CD4-positive, alpha-beta T cell treated with Interleukin-4 for 1 hour (primary cell): ENCODE measurements around the gene CELSR2.

ENCODE experiments used
- DNase-seq, 2 donors: peaks; one replicate each; pipeline ENCODE4 v3.0.0-alpha.2; 2020 to 2022

The CELSR2 gene

DNA sequence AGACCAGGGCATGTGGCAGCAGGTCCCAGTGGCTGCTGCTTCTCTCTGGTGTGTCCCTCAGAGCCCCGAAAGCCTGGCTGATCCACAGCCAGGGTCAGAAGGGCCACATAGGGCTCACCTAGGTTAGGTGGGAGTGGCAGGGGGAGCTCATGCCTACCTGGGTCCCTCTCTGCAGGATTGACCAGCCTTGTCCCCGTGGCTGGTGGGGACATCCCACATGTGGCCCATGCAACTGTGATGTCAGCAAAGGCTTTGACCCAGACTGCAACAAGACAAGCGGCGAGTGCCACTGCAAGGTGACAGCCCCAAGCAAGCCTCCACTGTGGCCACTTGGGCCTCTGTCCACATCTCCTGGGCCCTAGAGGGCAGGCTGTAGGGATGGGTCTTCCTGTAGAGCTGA, 15.7 kb downstream of the CELSR2 start:
- no peak for DNase-seq

- no peak for DNase-seq
Observed at GRCh38 chr1:109265741-109266330, 16.5 kb downstream of the CELSR2 start.

GRCh38 chr1:109266965-109267364, 17.6 kb downstream of the CELSR2 start:
- DNase-seq, result no peak

GRCh38 chr1:109267743-109268300, 18.5 kb downstream of the CELSR2 start:
- no peak for DNase-seq

DNA sequence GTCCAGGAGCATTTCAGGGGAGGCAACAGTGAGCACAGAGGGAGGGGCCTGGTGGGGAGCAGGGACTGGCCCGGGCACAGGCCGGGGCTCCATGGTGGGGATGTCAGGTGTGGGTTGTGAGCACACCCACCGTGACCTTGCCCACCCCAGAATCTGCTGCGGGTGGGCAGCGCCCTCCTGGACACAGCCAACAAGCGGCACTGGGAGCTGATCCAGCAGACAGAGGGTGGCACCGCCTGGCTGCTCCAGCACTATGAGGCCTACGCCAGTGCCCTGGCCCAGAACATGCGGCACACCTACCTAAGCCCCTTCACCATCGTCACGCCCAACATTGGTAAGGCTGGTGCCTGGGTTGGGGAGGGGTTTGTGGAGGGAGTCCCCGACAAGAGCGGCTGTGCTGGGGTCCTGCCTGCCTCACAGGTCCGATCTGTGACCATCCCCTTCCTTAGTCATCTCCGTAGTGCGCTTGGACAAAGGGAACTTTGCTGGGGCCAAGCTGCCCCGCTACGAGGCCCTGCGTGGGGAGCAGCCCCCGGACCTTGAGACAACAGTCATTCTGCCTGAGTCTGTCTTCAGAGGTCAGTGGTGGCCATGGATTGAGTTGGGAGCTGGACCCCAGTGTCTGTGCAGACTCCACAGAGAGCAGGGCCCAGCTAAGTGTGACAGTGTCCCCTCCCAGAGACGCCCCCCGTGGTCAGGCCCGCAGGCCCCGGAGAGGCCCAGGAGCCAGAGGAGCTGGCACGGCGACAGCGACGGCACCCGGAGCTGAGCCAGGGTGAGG, 19.3 kb downstream of the CELSR2 start:
- DNase-seq, result no peak

- DNase-seq, result no peak
Observed at GRCh38 chr1:109269212-109269980, 20.1 kb downstream of the CELSR2 start.

- DNase-seq, result no peak
Observed at GRCh38 chr1:109269981-109270622, 20.8 kb downstream of the CELSR2 start.

GRCh38 chr1:109270623-109271317, 21.4 kb downstream of the CELSR2 start:
- no peak for DNase-seq

DNA sequence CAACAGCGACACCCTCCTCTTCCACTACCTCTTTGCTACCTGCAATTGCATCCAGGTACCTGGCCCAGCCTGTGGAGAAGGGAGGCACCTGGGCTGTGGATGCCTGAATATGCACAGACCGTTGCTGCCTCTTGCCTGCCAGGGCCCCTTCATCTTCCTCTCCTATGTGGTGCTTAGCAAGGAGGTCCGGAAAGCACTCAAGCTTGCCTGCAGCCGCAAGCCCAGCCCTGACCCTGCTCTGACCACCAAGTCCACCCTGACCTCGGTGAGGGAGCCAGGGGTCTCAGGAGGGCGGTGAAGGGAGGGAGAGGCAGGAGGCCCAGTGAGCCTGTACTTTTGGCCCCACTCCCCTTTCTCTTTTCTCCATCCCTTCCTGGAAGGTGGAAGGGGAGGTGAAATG, 22.1 kb downstream of the CELSR2 start:
- DNase-seq, result no peak

- DNase-seq, result no peak
Observed at GRCh38 chr1:109272021-109272799, 22.9 kb downstream of the CELSR2 start.

- no peak for DNase-seq
Observed at GRCh38 chr1:109272831-109273547, 23.6 kb downstream of the CELSR2 start.

DNA sequence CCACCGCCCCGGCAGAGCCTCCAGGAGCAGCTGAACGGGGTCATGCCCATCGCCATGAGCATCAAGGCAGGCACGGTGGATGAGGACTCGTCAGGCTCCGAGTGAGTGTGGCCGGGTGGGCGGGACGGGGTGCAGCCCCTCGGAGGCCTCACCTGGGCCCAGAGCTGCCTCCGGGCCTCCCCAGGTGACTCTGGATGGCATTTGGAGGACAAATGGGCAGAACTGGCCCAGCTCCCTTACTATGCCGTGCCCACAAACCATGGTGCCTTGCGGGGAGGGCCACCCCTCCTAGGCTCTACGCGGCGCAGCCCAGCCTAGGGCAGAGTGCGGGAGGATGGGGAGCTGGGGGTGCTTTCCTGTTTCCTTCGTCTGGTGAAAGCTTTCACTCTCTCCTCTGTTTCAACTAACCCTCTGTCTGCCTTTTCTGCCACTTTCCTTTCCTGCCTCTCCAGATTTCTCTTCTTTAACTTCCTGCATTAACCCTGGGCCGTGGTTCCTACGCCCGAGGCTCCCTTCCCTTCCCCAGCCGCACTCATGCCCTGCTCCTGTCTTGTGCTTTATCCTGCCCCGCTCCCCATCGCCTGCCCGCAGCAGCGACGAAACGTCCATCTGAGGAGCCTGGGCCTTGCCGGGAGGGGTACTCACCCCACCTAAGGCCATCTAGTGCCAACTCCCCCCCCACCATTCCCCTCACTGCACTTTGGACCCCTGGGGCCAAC, 24.4 kb downstream of the CELSR2 start:
- no peak for DNase-seq

DNA sequence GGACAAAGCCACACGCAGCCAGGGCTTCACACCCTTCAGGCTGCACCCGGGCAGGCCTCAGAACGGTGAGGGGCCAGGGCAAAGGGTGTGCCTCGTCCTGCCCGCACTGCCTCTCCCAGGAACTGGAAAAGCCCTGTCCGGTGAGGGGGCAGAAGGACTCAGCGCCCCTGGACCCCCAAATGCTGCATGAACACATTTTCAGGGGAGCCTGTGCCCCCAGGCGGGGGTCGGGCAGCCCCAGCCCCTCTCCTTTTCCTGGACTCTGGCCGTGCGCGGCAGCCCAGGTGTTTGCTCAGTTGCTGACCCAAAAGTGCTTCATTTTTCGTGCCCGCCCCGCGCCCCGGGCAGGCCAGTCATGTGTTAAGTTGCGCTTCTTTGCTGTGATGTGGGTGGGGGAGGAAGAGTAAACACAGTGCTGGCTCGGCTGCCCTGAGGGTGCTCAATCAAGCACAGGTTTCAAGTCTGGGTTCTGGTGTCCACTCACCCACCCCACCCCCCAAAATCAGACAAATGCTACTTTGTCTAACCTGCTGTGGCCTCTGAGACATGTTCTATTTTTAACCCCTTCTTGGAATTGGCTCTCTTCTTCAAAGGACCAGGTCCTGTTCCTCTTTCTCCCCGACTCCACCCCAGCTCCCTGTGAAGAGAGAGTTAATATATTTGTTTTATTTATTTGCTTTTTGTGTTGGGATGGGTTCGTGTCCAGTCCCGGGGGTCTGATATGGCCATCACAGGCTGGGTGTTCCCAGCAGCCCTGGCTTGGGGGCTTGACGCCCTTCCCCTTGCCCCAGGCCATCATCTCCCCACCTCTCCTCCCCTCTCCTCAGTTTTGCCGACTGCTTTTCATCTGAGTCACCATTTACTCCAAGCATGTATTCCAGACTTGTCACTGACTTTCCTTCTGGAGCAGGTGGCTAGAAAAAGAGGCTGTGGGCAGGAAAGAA, 25.5 kb downstream of the CELSR2 start:
- no peak for DNase-seq

GRCh38 chr1:109275706-109276345, 26.5 kb downstream of the CELSR2 start:
- DNase-seq, result no peak

GRCh38 chr1:109277434-109278204, 28.3 kb downstream of the CELSR2 start:
- DNase-seq, result peak; percentile 64 to 68

DNA sequence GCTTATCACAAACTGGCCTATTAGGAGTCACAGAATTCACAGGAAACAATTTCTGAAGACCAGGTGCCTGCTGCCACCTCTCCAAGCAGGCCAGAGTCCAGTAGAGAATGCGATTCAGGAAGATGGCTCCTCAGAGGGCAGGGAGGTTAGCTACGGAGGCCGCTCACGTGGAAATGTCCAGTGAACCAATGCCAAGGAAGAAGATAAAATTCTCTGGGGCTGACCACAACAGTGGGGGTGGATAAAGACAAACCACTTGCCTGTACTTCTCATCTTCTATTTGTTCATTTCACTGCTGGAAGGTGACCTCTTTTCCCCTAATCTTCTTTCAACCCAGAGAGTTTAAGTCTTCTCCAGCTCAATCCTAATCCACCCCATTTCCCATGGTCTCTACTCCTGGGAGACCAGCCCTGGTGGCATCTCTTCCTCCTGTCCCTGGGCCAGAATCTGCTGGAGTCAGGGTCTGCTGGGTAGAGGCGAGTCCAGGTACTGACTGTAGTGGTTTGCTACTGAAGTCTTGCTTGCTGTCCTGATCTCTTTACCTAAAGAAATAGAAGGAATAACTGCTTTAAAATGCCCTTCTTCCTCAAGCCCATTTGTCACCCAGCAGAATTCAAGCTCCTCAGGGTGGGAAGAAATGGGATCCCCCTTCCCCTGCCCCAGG, 30.4 kb downstream of the CELSR2 start:
- no peak for DNase-seq

- no peak for DNase-seq
Observed at GRCh38 chr1:109280862-109281261, 31.5 kb downstream of the CELSR2 start.
